ENCODE data around the gene CUL2. TPM values are rescaled to one million over a fixed set of nuclear protein-coding genes. Genes with fewer than 3 reads are reported as not detected.

Gene CUL2
- 24.9 and 33.8 TPM in 2 replicates for total RNA-seq

DNA sequence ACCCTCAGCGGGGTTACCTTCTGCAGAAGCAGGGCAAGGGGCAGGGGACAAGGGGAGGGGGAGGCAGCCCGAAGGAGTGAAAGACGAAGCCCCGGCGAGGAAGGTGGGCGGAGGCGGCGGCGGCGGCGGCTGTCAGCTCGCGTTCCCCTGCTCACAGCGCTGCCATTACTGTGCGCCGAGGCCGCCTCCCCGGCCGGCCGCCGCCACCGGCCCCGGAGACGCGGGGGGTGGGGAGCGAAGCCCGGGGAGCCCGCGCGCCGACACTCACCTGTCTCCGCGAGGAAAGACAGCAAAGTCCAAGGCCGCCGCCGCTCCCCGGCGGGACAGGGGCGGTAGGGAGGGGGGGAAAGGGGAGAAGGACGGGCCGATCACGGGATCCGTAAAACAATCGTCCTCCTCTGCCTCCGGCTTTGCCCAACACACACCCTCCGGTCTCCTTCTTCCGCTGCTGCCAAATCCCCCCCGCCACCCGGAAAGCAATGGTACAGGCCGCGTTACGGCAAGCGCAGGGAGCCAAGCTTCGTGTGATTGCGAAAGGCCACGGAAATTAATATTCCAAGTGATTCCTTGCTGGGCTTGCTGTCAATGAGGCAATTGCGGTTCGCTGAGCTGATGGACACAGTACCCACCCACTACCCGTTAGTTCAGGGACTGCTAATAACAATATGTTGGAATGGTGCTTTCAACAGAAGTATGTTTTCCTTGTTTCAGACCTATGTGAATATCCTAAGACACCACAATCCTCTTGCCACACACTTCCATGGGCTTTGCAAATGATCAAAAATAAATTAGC lies at the start of gene CUL2:
Gene CUL2, minus strand, starts transcription at position 180 of the 793 bp plus-strand sequence. CDS start 19,024 bp downstream, outside the sequence.
- no peaks in the 10 kb centered on the region for H3K27me3 ChIP-seq (ENCODE audit: control insufficient read depth, insufficient read depth, low read length)
- H3K4me3 ChIP-seq (ENCODE audit: low read depth, low read length): peak within 1 kb of the TSS; percentile 95
- TF ChIP-seq CTCF (IDR thresholded peaks at IDR 0.05; ENCODE audit: insufficient read depth, low read length, poor library complexity, severe bottlenecking): no peak
- peak; percentile 61 for DNase-seq (ENCODE audit: low read depth)
- H3K36me3 ChIP-seq (ENCODE audit: control insufficient read depth, insufficient read depth, low read length): no peaks in the 10 kb centered on the region

GRCh38 chr10:35136263-35136815 lies 46.2 kb upstream of the CUL2 start:
- no peak for TF ChIP-seq CTCF (IDR thresholded peaks at IDR 0.05; ENCODE audit: insufficient read depth, low read length, poor library complexity, severe bottlenecking)
- Histone ChIP-seq H3K4me3 (ENCODE audit: low read depth, low read length) (no peak overlapping the region), H3K36me3 (ENCODE audit: control insufficient read depth, insufficient read depth, low read length) (no peaks in the 10 kb centered on the region), H3K27me3 (ENCODE audit: control insufficient read depth, insufficient read depth, low read length) (no peaks in the 10 kb centered on the region)
- no peak for DNase-seq (ENCODE audit: low read depth)

GRCh38 chr10:35135861-35136260 lies 45.7 kb upstream of the CUL2 start:
- H3K36me3 ChIP-seq (ENCODE audit: control insufficient read depth, insufficient read depth, low read length): no peaks in the 10 kb centered on the region
- no peak overlapping the region for H3K4me3 ChIP-seq (ENCODE audit: low read depth, low read length)
- no peaks in the 10 kb centered on the region for H3K27me3 ChIP-seq (ENCODE audit: control insufficient read depth, insufficient read depth, low read length)
- no peak for TF ChIP-seq CTCF (IDR thresholded peaks at IDR 0.05; ENCODE audit: insufficient read depth, low read length, poor library complexity, severe bottlenecking)
- no peak for DNase-seq (ENCODE audit: low read depth)

DNA sequence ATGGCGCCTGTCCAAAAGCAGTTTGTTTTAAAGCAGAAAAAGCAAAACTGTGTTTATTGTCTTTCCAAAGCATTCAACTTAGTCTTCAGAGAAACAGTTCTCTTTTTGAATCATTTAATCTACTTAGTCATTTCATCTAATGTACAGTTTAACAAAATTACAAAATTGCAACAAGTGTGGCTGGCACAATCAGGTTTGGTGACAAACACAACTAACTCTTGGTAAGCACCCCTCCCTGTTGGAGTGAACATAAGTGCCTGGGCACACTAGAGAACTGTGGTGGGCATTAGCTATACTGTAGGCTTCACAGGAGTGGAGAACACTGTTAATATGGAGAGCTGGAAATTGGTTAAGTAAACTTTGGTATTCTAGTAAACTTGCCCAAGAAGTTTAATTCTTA lies 43.4 kb upstream of the CUL2 start:
- Histone ChIP-seq H3K27me3 (ENCODE audit: control insufficient read depth, insufficient read depth, low read length) (no peaks in the 10 kb centered on the region), H3K4me3 (ENCODE audit: low read depth, low read length) (no peak overlapping the region), H3K36me3 (ENCODE audit: control insufficient read depth, insufficient read depth, low read length) (no peaks in the 10 kb centered on the region)
- DNase-seq (ENCODE audit: low read depth): no peak
- TF ChIP-seq CTCF (IDR thresholded peaks at IDR 0.05; ENCODE audit: insufficient read depth, low read length, poor library complexity, severe bottlenecking): no peak

GRCh38 chr10:35132727-35133126 lies 42.6 kb upstream of the CUL2 start:
- no peak overlapping the region for H3K4me3 ChIP-seq (ENCODE audit: low read depth, low read length)
- H3K36me3 ChIP-seq (ENCODE audit: control insufficient read depth, insufficient read depth, low read length): no peaks in the 10 kb centered on the region
- no peak for DNase-seq (ENCODE audit: low read depth)
- no peaks in the 10 kb centered on the region for H3K27me3 ChIP-seq (ENCODE audit: control insufficient read depth, insufficient read depth, low read length)
- no peak for TF ChIP-seq CTCF (IDR thresholded peaks at IDR 0.05; ENCODE audit: insufficient read depth, low read length, poor library complexity, severe bottlenecking)
